ENCODE data around the gene ZNF710.

DNA sequence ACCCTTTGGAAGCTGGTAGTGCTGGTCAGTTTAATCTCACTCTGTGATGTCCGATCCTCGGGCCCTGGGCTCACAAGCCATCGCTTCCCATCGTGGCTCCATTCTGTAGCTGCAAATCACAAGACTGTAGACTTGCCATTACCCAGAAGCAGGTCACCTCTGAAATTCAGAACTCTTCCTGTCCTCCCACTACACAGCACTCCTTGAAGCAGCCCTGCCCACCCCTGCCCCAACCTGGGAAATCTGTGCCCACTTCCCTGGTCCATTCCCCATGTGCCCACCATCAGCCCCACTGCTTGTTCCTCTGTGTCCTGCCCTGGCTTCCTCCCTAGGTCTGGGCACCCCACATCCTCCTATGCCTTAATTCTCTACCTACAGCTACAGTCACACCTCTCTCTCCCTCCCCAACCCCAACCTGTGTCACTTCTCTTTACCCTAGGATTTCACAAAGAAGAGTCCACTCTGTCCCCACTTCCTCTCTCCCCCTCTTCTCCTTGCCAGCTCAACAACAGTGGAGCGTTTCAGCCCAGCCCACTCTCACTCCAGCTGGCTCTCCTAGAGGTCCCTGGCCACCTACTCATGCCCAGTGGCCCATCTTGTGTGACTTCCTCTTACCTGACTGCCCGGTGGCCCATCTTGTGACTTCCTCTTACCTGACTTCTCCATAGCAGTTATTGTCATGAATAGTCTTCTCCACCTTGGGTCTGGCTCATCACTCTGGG is 8.3 kb downstream of the ZNF710 start:
- TF ChIP-seq, protein P1, sequence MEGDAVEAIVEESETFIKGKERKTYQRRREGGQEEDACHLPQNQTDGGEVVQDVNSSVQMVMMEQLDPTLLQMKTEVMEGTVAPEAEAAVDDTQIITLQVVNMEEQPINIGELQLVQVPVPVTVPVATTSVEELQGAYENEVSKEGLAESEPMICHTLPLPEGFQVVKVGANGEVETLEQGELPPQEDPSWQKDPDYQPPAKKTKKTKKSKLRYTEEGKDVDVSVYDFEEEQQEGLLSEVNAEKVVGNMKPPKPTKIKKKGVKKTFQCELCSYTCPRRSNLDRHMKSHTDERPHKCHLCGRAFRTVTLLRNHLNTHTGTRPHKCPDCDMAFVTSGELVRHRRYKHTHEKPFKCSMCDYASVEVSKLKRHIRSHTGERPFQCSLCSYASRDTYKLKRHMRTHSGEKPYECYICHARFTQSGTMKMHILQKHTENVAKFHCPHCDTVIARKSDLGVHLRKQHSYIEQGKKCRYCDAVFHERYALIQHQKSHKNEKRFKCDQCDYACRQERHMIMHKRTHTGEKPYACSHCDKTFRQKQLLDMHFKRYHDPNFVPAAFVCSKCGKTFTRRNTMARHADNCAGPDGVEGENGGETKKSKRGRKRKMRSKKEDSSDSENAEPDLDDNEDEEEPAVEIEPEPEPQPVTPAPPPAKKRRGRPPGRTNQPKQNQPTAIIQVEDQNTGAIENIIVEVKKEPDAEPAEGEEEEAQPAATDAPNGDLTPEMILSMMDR (conservative IDR thresholded peaks at IDR 0.05; ENCODE audit: low read length) = no peak
- no peak for TF ChIP-seq EZH2phosphoT487 (IDR thresholded peaks at IDR 0.05; ENCODE audit: borderline replicate concordance, low read depth, low read length)

Measured in OCI-LY7 (cell line).